Activated B cell treated with CpG ODN at 0.5 μM for 24 hours (primary cell): ENCODE data around the gene PPP4C. TPM values are rescaled to one million over a fixed set of nuclear protein-coding genes. Genes with fewer than 3 reads are reported as not detected.

ENCODE experiments used
- ATAC-seq: fragments of 200-7000 bp; cut with Tn5 transposase; one replicate; pipeline ENCODE4 v1.10.0; 2021; ENCODE audit warnings: low read depth, mild to moderate bottlenecking, moderate library complexity
- CTCF ChIA-PET: fragments of 350-600 bp; sonication (Branson Sonifier 250); formaldehyde crosslinking; loops from one replicate; lab custom pipeline; 2021; ENCODE audit warnings: antibody characterized with exemption; lab: Charles Lee
- POLR2A ChIA-PET: fragments of 350-600 bp; sonication (Branson Sonifier 250); formaldehyde crosslinking; loops from one replicate; lab custom pipeline; 2021; ENCODE audit warnings: antibody characterized with exemption; lab: Charles Lee
- DNase-seq: peaks from one replicate; pipeline ENCODE4 v3.0.0; 2022
- H3K27ac Mint-ChIP-seq: one replicate; pipeline ENCODE4 v1.8.0; 2020; ENCODE audit warnings: mixed read lengths
- H3K27me3 Mint-ChIP-seq: one replicate; pipeline ENCODE4 v1.8.0; 2021; ENCODE audit warnings: mixed read lengths
- H3K36me3 Mint-ChIP-seq: one replicate; pipeline ENCODE4 v1.8.0; 2021; ENCODE audit warnings: low read depth, mixed read lengths
- H3K4me1 Mint-ChIP-seq: one replicate; pipeline ENCODE4 v1.8.0; 2021; ENCODE audit warnings: mixed read lengths
- H3K4me3 Mint-ChIP-seq: one replicate; pipeline ENCODE4 v1.8.0; 2020; ENCODE audit warnings: mild to moderate bottlenecking, mixed read lengths
- H3K9me3 Mint-ChIP-seq: one replicate; pipeline ENCODE4 v1.8.0; 2020; ENCODE audit warnings: mixed read lengths
- CTCF ChIP-seq: fragments of 200-600 bp; IDR thresholded peaks from one replicate; pipeline ENCODE4 v1.8.0; 2022; ENCODE audit warnings: antibody characterized with exemption, mild to moderate bottlenecking
- intact Hi-C: fragments of 100-400 bp; cut with micrococcal nuclease; formaldehyde crosslinking; loops from one replicate; pipeline ENCODE4 v1.15.1; 2024
- total RNA-seq: library from RNA; stranded (reverse); gene quantifications from 2 replicates; pipeline ENCODE4 v1.2.3, GENCODE V29; 2022

PPP4C gene
- total RNA-seq, 1 donor from 2014 or later: 124 TPM

DNA sequence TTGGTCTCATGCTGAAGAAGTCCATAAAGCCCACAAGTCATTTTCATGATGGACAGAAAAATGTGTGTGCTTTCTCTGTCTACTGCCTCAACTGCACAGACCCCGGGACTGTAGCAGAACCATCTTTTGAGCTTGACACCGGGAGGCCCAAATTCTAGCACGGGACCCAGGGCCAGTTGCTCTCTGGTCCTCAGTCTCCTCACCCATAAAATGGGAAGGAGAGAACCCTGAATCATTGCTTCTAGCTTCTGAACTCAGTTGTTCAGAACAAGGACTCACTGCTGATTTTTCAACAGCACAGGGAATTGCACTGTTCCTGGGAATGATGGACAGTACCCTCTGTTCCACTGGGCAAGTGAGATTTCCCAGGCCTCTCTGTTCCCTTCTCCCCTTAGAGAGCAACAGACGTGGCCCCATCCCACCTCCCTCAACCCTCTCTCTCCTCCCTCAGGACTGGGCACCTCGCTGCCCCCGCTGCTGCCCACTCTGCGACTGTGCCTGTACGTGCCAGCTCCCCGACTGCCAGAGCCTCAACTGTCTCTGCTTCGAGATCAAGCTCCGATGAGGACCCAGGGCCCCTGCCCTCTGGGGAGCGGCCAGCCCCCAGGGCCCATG is 12.4 kb upstream of the PPP4C start:
- ChIA-PET CTCF (interaction anchor here (0.9 to 1.1 kb wide), 3 partner anchors 10 to 29 kb away, joined by 3 to 6 read pairs (median 3); partner anchors contain the start of gene TBX6), POLR2A (interaction anchor here (0.6 to 4.8 kb wide), 7 partner anchors 11 to 894 kb away, joined by 3 to 75 read pairs (median 5); partner anchors contain the start of genes CORO1A, PPP4C and SETD1A)
- peak overlapping the region; percentile 99 for H3K27ac Mint-ChIP-seq
- no peaks in the 10 kb centered on the region for H3K27me3 Mint-ChIP-seq
- H3K4me1 Mint-ChIP-seq: peaks cover 26% of the 10 kb centered on the region
- intact Hi-C loops: loop anchor here (10.0 kb wide), 2 partner anchors 341 to 591 kb away; partner anchors contain the start of genes FBRS, PRR14 and ZNF771
- no peaks in the 10 kb centered on the region for H3K9me3 Mint-ChIP-seq
- DNase-seq (no peak), ATAC-seq (no peak)
- H3K36me3 Mint-ChIP-seq: peaks cover 20% of the 10 kb centered on the region
- peak overlapping the region; percentile 99 for H3K4me3 Mint-ChIP-seq
- no peak for TF ChIP-seq CTCF

DNA sequence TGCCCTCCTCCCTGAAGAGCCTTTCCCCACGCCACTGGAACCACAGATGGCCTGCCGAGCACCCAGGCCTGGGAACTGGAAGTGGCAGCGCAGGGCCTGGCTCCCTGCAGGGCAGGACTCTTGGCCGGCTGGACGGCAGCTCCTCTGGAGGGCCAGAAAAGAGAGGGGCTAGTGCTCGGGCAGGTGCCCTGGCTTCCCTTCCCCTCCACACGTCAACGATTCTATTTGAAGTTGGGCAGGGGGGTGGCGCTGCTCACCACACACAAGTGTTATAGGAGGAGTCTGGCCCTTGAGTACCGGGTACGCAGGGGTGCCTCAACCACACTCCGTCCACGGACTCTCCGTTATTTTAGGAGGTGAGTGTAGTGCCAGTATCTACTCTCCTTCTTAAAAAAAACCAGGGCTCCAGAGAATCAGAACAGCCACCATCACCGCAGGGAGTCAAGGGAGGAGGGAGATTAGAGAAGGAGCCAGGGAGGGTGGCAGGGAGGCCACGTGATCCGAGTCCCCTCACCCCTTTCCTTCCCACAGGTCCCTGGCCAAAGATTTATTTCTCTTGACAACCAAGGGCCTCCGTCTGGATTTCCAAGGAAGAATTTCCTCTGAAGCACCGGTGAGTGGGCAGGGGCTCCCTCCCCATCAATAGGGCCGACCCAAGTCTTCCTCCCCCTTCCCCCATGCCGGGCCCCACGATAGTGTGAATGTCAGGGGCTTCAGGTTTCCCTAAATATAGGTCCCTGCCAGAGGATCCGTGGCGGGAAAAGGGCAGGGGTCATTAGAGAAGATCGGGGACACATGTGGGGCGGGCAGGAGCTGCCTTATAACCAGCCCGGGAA is 11.7 kb upstream of the PPP4C start:
- ChIA-PET CTCF (interaction anchor here (0.9 to 2.9 kb wide), 5 partner anchors 11 to 33 kb away, joined by 3 to 24 read pairs (median 6); partner anchors contain the start of genes TBX6 and TLCD3B), POLR2A (interaction anchor here (0.6 to 4.8 kb wide), 16 partner anchors 9 to 893 kb away, joined by 3 to 116 read pairs (median 8); partner anchors contain the start of genes CORO1A, DCTPP1, PAGR1 and PPP4C)
- peaks cover 32% of the 10 kb centered on the region for H3K4me1 Mint-ChIP-seq
- H3K4me3 Mint-ChIP-seq: peak overlapping the region; percentile 99
- DNase-seq: peak; percentile 56
- H3K27me3 Mint-ChIP-seq: no peaks in the 10 kb centered on the region
- peaks cover 27% of the 10 kb centered on the region for H3K36me3 Mint-ChIP-seq
- no peak for TF ChIP-seq CTCF
- peak; percentile 35 for ATAC-seq
- peak overlapping the region; percentile 99 for H3K27ac Mint-ChIP-seq
- H3K9me3 Mint-ChIP-seq: no peaks in the 10 kb centered on the region
- intact Hi-C loops: loop anchor here (10.0 kb wide), 2 partner anchors 341 to 591 kb away; partner anchors contain the start of genes FBRS, PRR14 and ZNF771

- Mint-ChIP-seq H3K27ac (peak overlapping the region; percentile 99), H3K27me3 (no peaks in the 10 kb centered on the region), H3K36me3 (peaks cover 33% of the 10 kb centered on the region), H3K4me1 (peaks cover 35% of the 10 kb centered on the region), H3K9me3 (no peaks in the 10 kb centered on the region), H3K4me3 (peak overlapping the region; percentile 99)
- no peak for DNase-seq
- ChIA-PET CTCF (interaction anchor here (2.2 to 2.9 kb wide), 2 partner anchors 28 to 33 kb away, joined by 8 to 24 read pairs; partner anchors contain the start of genes TBX6 and TLCD3B), POLR2A (interaction anchor here (0.6 to 4.8 kb wide), 26 partner anchors 10 to 810 kb away, joined by 4 to 116 read pairs (median 7); partner anchors contain the start of genes CORO1A, DCTPP1, FBRS and HIRIP3)
- intact Hi-C loops: loop anchor here (1.0 to 10.0 kb wide), 8 partner anchors 11 to 590 kb away; partner anchors contain the start of genes FBRS, INO80E, MAPK3 and PPP4C
- no peak for ATAC-seq
- TF ChIP-seq CTCF: no peak
Observed at GRCh38 chr16:30064729-30065101, 11.1 kb upstream of the PPP4C start.

DNA sequence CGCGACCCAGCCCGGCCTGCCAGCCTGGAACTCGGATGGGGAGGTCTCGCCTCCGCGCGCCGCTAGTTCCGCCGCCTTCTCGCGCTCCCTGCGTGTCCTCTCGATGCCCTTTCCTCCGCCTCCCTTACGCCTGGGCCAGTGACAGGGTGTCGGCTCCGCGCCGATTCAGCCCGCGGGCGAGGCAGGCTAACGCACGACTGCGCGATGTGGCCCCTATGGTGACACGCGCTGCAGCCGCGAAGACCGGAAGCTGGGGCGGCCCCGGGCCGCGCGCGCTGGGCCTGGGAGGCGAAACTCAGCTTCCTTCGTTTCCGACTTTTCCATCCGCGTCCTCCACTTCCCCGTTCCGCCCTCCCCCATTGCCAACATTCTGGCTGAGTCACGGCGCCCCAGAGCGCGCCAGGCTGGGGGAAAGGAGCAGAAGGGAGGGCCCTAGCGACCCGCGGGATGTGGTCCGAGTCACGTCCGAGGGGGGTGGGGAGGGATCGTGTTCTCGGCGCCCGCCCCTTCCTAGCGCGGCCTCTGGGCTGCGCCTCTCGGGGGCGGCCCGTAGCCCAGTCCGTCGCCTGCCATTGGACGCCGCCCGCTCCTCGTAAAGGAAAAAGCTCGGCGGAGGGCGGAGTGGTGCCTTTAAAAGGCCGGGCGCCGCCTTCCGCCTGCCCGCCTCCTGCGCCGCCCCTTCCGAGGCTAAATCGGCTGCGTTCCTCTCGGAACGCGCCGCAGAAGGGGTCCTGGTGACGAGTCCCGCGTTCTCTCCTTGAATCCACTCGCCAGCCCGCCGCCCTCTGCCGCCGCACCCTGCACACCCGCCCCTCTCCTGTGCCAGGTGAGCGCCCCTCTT is 10.5 kb upstream of the PPP4C start, which contains the start of gene ALDOA:
Gene ALDOA, plus strand, starts transcription at position 659 of the 841 bp plus-strand sequence. CDS start 1,138 bp downstream, outside the sequence.
- Mint-ChIP-seq H3K27ac (peak within 1 kb of the TSS; percentile 99), H3K27me3 (no peaks in the 10 kb centered on the region), H3K4me3 (peak within 1 kb of the TSS; percentile 99), H3K36me3 (peaks cover 39% of the 10 kb centered on the region), H3K9me3 (no peaks in the 10 kb centered on the region), H3K4me1 (peaks cover 35% of the 10 kb centered on the region)
- DNase-seq (peak; percentile 91), ATAC-seq (peak; percentile 86)
- CTCF ChIA-PET: interaction anchor here (0.5 to 2.9 kb wide), 4 partner anchors 10 to 333 kb away, joined by 3 to 24 read pairs (median 6); partner anchors contain the start of genes TBX6 and TLCD3B
- no peak for TF ChIP-seq CTCF
- intact Hi-C loops: loop anchor here (1.0 to 10.0 kb wide), 8 partner anchors 10 to 589 kb away; partner anchors contain the start of genes FBRS, INO80E, MAPK3 and PPP4C
- POLR2A ChIA-PET: interaction anchor here (0.6 to 4.8 kb wide), 37 partner anchors 10 to 1081 kb away, joined by 3 to 116 read pairs (median 6); partner anchors contain the start of genes CORO1A, DCTPP1, FBRS and HIRIP3
